HCT116 (cell line): ENCODE measurements around the gene HMBS. TPM values are rescaled to one million over a fixed set of nuclear protein-coding genes. Genes with fewer than 3 reads are reported as not detected.

Experiments
- ATAC-seq: fragments of 200-7000 bp; cut with Tn5 transposase; 2 replicates; pipeline ENCODE4 v1.9.1; 2020; ENCODE audit warnings: mild to moderate bottlenecking, moderate library complexity
- BruUV-seq: library from RNA; stranded (reverse); fragments of 400-500 nt; replicated peaks from 2 replicates; lab custom pipeline; 2021; lab: Mats Ljungman, UMichigan
- CTCF ChIA-PET: fragments of 300-600 bp; sonication (Branson Sonifier 250); formaldehyde crosslinking; loops from one replicate; lab custom pipeline; 2021; ENCODE audit warnings: antibody characterized with exemption; lab: Charles Lee
- POLR2A ChIA-PET: fragments of 300-600, 350-600 bp; sonication (Branson Sonifier 250); formaldehyde crosslinking; loops from one replicate; lab custom pipeline; 2021; ENCODE audit warnings: antibody characterized with exemption; lab: Charles Lee
- RAD21 ChIA-PET, 2 experiments: fragments of 300-600 bp; sonication (Branson Sonifier 250); formaldehyde crosslinking; loops; one replicate each; lab custom pipeline; 2023; ENCODE audit warnings: low total read pairs in 2 of 2; ENCODE audit not compliant: uncharacterized antibody in 2 of 2, unreplicated experiment in 2 of 2, low non-redundant PET in 1 of 2; lab: Charles Lee
- DNase-seq: peaks from one replicate; pipeline ENCODE4 v3.0.0-alpha.2; 2010; ENCODE audit warnings: low read depth, low spot score
- H2AFZ ChIP-seq: fragments of 200-600 bp; shearing (Covaris generic), sonication (generic); 2 replicates; pipeline ENCODE4 v1.6.1; 2017; ENCODE audit warnings: low read depth, mixed run types, mixed read lengths, antibody characterized with exemption, low read length; ENCODE audit not compliant: poor library complexity, severe bottlenecking
- H3K27ac ChIP-seq: 2 replicates; pipeline ENCODE4 v1.5.1; 2012; ENCODE audit warnings: low read depth, low read length
- H3K27me3 ChIP-seq: fragments of 200-600 bp; sonication (generic); 2 replicates; pipeline ENCODE4 v1.6.1; 2016; ENCODE audit warnings: mixed run types, low read length, mixed read lengths; ENCODE audit not compliant: insufficient read depth
- H3K36me3 ChIP-seq, 2 experiments: fragments of 200-500 bp in 1 of 2; fragments of 200-600 bp in 1 of 2; sonication (Bioruptor generic) in 1 of 2; sonication (generic) in 1 of 2; 2 replicates each; pipeline versions ENCODE4 v1.5.1 to v1.6.1; 2014 to 2016; ENCODE audit warnings: low read length in 2 of 2, inconsistent platforms in 1 of 2, mixed read lengths in 1 of 2, mixed run types in 1 of 2; ENCODE audit not compliant: insufficient read depth in 2 of 2, control insufficient read depth in 1 of 2
- H3K4me1 ChIP-seq, 2 experiments: fragments of 200-600 bp in 1 of 2; sonication (generic) in 1 of 2; 2 replicates each; pipeline versions ENCODE4 v1.5.1 to v1.6.1; 2012 to 2017; ENCODE audit warnings: low read length in 2 of 2, inconsistent platforms in 1 of 2, mild to moderate bottlenecking in 1 of 2, mixed read lengths in 1 of 2, mixed run types in 1 of 2, moderate library complexity in 1 of 2; ENCODE audit not compliant: insufficient read depth in 2 of 2, control insufficient read depth in 1 of 2
- H3K4me2 ChIP-seq: fragments of 200-600 bp; sonication (generic); 2 replicates; pipeline ENCODE4 v1.6.1; 2017; ENCODE audit warnings: mixed run types, low read length, mixed read lengths
- H3K4me3 ChIP-seq, 2 experiments: fragments of 200-600 bp in 1 of 2; sonication (generic) in 1 of 2; replicated peaks in 1 of 2; 2 replicates each; pipeline ENCODE4 v1.5.1; 2011 to 2016; ENCODE audit warnings: low read length in 2 of 2, control low read depth in 1 of 2, low read depth in 1 of 2, mild to moderate bottlenecking in 1 of 2, mixed read lengths in 1 of 2, mixed run types in 1 of 2
- H3K79me2 ChIP-seq: fragments of 200-600 bp; sonication (generic); 2 replicates; pipeline ENCODE4 v1.6.1; 2017; ENCODE audit warnings: mild to moderate bottlenecking, mixed run types, low read length, moderate library complexity, mixed read lengths; ENCODE audit not compliant: insufficient read depth
- H3K9ac ChIP-seq: fragments of 200-600 bp; sonication (generic); 2 replicates; pipeline ENCODE4 v1.6.1; 2016; ENCODE audit warnings: low read length, mixed read lengths
- H3K9me2 ChIP-seq: fragments of 200-600 bp; sonication (generic), shearing (Covaris generic); 2 replicates; pipeline ENCODE4 v1.6.1; 2017; ENCODE audit warnings: mixed run types, mild to moderate bottlenecking, moderate library complexity; ENCODE audit not compliant: insufficient read depth
- H3K9me3 ChIP-seq, 2 experiments: fragments of 200-500 bp in 1 of 2; fragments of 200-600 bp in 1 of 2; sonication (Bioruptor generic) in 1 of 2; sonication (generic) in 1 of 2; 2 replicates each; pipeline ENCODE4 v1.6.1; 2014 to 2017; ENCODE audit warnings: low read length in 2 of 2, mixed read lengths in 2 of 2, inconsistent platforms in 1 of 2, low read depth in 1 of 2, mild to moderate bottlenecking in 1 of 2, mixed run types in 1 of 2, moderate library complexity in 1 of 2; ENCODE audit not compliant: control insufficient read depth in 1 of 2, insufficient read depth in 1 of 2
- H4K20me1 ChIP-seq: fragments of 200-600 bp; sonication (generic), shearing (Covaris generic); 2 replicates; pipeline ENCODE4 v1.6.1; 2017; ENCODE audit warnings: mixed run types, mild to moderate bottlenecking, moderate library complexity; ENCODE audit not compliant: insufficient read depth
- CEBPB ChIP-seq: IDR thresholded peaks from 2 replicates; pipeline ENCODE4 v1.6.1; 2012; ENCODE audit warnings: low read depth
- POLR2AphosphoS5 ChIP-seq: IDR thresholded peaks from 2 replicates; pipeline ENCODE4 v1.6.1; 2011; ENCODE audit warnings: mild to moderate bottlenecking, low read depth, low read length, moderate library complexity
- RAD21 ChIP-seq: IDR thresholded peaks from 2 replicates; pipeline ENCODE4 v1.6.1; 2012; ENCODE audit warnings: low read depth, mild to moderate bottlenecking
- SRF ChIP-seq: IDR thresholded peaks from 2 replicates; pipeline ENCODE4 v1.6.1; 2012; ENCODE audit warnings: low read depth
- TCF7L2 ChIP-seq: IDR thresholded peaks from 2 replicates; pipeline ENCODE4 v1.7.0; 2011; ENCODE audit warnings: borderline replicate concordance, inconsistent platforms; ENCODE audit not compliant: insufficient read depth, insufficient read length; ENCODE audit errors: extremely low read depth
- ZFX ChIP-seq: fragments of 450-650 bp; IDR thresholded peaks from 2 replicates; pipeline ENCODE4 v1.6.1; 2017
- intact Hi-C: fragments of 100-400 bp; cut with micrococcal nuclease; formaldehyde crosslinking; loops from 2 replicates; pipeline ENCODE4 v1.10.0; 2022
- total RNA-seq: library from RNA; stranded (reverse); gene quantifications from one replicate; pipeline ENCODE4 v1.2.1, GENCODE V29; 2021; ENCODE audit not compliant: unreplicated experiment
- TF ChIP-seq, protein P1 (sequence below): IDR thresholded peaks from 2 replicates; pipeline ENCODE4 v1.6.1; 2012; ENCODE audit warnings: low read depth
- TF ChIP-seq, protein P2 (sequence below): IDR thresholded peaks from 2 replicates; pipeline ENCODE4 v1.6.1; 2012

HMBS gene
- total RNA-seq, 1 experiment from 2014 or later = 69.0 TPM

DNA sequence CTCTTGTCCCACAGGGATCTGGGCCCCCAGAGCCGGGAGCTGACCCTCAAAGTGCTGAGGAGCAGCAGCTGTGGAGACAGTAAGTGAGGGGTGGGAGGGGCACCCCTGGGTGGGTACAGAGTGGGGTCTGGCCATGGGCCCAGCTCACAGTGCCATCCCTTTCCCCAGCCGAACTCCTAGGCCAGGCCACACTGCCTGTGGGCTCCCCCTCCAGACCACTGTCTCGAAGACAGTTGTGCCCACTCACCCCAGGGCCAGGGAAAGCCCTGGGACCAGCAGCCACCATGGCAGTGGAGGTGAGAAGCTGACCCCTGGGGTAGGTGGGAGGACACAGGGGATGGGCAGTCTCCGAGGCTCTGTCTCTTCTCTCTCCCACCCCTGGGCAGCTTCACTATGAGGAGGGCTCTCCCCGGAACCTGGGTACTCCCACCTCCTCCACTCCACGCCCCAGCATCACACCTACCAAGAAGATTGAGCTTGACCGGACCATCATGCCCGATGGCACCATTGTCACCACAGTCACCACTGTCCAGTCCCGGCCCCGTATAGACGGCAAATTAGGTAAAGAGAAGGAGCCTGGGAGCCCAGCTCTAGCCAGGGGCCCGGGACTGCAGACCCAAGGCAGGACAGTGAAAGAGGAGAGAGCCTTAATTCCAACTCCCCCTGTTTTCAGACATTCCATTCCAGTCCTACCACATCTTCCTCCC, 27.8 kb downstream of the HMBS start:
- no peak overlapping the region for H3K4me3 ChIP-seq
- ChIA-PET CTCF (no interaction called here), RAD21 (no interaction called here), POLR2A (interaction anchor here (1.3 to 2.9 kb wide), 2 partner anchors 9 to 10 kb away, joined by 3 to 9 read pairs; partner anchors contain the start of genes DPAGT1 and HINFP)
- no peaks in the 10 kb centered on the region for H3K27me3 ChIP-seq
- no peak overlapping the region; the same call in 1 of the 2 replicates for H3K27ac ChIP-seq
- H4K20me1 ChIP-seq = no peaks in the 10 kb centered on the region
- H3K9me3 ChIP-seq = no peaks in the 10 kb centered on the region
- TF ChIP-seq POLR2AphosphoS5 = no peak
- TF ChIP-seq SRF = no peak
- TF ChIP-seq, protein P1, sequence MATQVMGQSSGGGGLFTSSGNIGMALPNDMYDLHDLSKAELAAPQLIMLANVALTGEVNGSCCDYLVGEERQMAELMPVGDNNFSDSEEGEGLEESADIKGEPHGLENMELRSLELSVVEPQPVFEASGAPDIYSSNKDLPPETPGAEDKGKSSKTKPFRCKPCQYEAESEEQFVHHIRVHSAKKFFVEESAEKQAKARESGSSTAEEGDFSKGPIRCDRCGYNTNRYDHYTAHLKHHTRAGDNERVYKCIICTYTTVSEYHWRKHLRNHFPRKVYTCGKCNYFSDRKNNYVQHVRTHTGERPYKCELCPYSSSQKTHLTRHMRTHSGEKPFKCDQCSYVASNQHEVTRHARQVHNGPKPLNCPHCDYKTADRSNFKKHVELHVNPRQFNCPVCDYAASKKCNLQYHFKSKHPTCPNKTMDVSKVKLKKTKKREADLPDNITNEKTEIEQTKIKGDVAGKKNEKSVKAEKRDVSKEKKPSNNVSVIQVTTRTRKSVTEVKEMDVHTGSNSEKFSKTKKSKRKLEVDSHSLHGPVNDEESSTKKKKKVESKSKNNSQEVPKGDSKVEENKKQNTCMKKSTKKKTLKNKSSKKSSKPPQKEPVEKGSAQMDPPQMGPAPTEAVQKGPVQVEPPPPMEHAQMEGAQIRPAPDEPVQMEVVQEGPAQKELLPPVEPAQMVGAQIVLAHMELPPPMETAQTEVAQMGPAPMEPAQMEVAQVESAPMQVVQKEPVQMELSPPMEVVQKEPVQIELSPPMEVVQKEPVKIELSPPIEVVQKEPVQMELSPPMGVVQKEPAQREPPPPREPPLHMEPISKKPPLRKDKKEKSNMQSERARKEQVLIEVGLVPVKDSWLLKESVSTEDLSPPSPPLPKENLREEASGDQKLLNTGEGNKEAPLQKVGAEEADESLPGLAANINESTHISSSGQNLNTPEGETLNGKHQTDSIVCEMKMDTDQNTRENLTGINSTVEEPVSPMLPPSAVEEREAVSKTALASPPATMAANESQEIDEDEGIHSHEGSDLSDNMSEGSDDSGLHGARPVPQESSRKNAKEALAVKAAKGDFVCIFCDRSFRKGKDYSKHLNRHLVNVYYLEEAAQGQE = no peak
- TF ChIP-seq, protein P2, sequence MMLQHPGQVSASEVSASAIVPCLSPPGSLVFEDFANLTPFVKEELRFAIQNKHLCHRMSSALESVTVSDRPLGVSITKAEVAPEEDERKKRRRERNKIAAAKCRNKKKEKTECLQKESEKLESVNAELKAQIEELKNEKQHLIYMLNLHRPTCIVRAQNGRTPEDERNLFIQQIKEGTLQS = no peak
- no peak for TF ChIP-seq CEBPB
- no peak for TF ChIP-seq RAD21
- TF ChIP-seq TCF7L2 = no peak
- no peak for TF ChIP-seq ZFX
- H3K79me2 ChIP-seq = peaks cover 6% of the 10 kb centered on the region; the same call in 1 of the 2 replicates
- H3K9me2 ChIP-seq = no peaks in the 10 kb centered on the region
- peaks cover 11 to 21% of the 10 kb centered on the region in 2 experiments; a peak in 2 of 4 replicates for H3K36me3 ChIP-seq
- H2AFZ ChIP-seq = no peak overlapping the region
- DNase-seq (no peak), ATAC-seq (no peak)
- BruUV-seq = no TSS peak
- H3K9ac ChIP-seq = no peak overlapping the region
- intact Hi-C loops = no loop called here
- H3K4me2 ChIP-seq = no peak overlapping the region
- peaks cover 7 to 19% of the 10 kb centered on the region in 2 experiments for H3K4me1 ChIP-seq
